Measurements from ENCODE around the gene HEATR5A.

- TF ChIP-seq, protein P1, sequence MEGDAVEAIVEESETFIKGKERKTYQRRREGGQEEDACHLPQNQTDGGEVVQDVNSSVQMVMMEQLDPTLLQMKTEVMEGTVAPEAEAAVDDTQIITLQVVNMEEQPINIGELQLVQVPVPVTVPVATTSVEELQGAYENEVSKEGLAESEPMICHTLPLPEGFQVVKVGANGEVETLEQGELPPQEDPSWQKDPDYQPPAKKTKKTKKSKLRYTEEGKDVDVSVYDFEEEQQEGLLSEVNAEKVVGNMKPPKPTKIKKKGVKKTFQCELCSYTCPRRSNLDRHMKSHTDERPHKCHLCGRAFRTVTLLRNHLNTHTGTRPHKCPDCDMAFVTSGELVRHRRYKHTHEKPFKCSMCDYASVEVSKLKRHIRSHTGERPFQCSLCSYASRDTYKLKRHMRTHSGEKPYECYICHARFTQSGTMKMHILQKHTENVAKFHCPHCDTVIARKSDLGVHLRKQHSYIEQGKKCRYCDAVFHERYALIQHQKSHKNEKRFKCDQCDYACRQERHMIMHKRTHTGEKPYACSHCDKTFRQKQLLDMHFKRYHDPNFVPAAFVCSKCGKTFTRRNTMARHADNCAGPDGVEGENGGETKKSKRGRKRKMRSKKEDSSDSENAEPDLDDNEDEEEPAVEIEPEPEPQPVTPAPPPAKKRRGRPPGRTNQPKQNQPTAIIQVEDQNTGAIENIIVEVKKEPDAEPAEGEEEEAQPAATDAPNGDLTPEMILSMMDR (IDR thresholded peaks at IDR 0.05; ENCODE audit: low read length) = no peak; the same call in 1 of the 2 replicates
- no peak for TF ChIP-seq EZH2 (IDR thresholded peaks at IDR 0.05; ENCODE audit: borderline replicate concordance, low read length)
Measured at GRCh38 chr14:31270196-31270772, 150.1 kb downstream of the HEATR5A start.
